Measurements from ENCODE around the gene AXDND1.

- TF ChIP-seq ZNF274 (IDR thresholded peaks at IDR 0.05; ENCODE audit: low read depth, low read length) = no peak
- no peak for TF ChIP-seq SUZ12 (IDR thresholded peaks at IDR 0.05; ENCODE audit: extremely low read depth, insufficient read depth, insufficient read length)
- no peak for TF ChIP-seq YY1 (IDR thresholded peaks at IDR 0.05; ENCODE audit: insufficient read depth, insufficient read length)
Observed at GRCh38 chr1:179601093-179601492, 235.3 kb downstream of the AXDND1 start.

Data from NT2/D1 (cell line).